GM12891 (cell line): ENCODE measurements around the gene HTATIP2.

Source experiments
- POLR2A ChIP-seq: IDR thresholded peaks from 2 replicates; pipeline ENCODE4 v1.6.1; 2011; ENCODE audit warnings: low read depth, low read length, control low read depth
- POLR2AphosphoS5 ChIP-seq: IDR thresholded peaks from 2 replicates; pipeline ENCODE4 v1.6.1; 2011; ENCODE audit warnings: low read depth, low read length, control low read depth
- TAF1 ChIP-seq: IDR thresholded peaks from 2 replicates; pipeline ENCODE4 v1.6.1; 2011; ENCODE audit warnings: low read depth, low read length, control low read depth

GRCh38 chr11:20362481-20362880, 1.0 kb upstream of the HTATIP2 start:
- TF ChIP-seq TAF1 (no peak), POLR2A (no peak), POLR2AphosphoS5 (no peak)
